ENCODE results near the gene ENAH.

GRCh38 chr1:225667362-225667761, 14.4 kb upstream of the ENAH start:
- TF ChIP-seq CTCF (conservative IDR thresholded peaks at IDR 0.05 in 1 of 2, IDR thresholded peaks at IDR 0.05 in 1 of 2; ENCODE audit: extremely low read depth in 1 of 2, insufficient read depth in 1 of 2, low read depth in 1 of 2, low read length in 2 of 2), result no peak
- TF ChIP-seq EZH2 (IDR thresholded peaks at IDR 0.05; ENCODE audit: borderline replicate concordance, low read length), result no peak

Data from mammary epithelial cell (primary cell).